Neuronal stem cell (in vitro differentiated cells): ENCODE measurements around the gene TMEM250.

Experiments
- DNase-seq: peaks from one replicate; pipeline ENCODE4 v3.0.0-alpha.2; 2013; ENCODE audit warnings: low spot score
- H2AFZ ChIP-seq: one replicate; pipeline ENCODE4 v1.6.1; 2013; ENCODE audit warnings: mild to moderate bottlenecking, low read length, inconsistent platforms
- H2AK5ac ChIP-seq: 2 replicates; pipeline ENCODE4 v1.6.1; 2013; ENCODE audit warnings: low read depth, mild to moderate bottlenecking, inconsistent platforms, low read length, moderate library complexity, mixed read lengths
- H2BK120ac ChIP-seq: 2 replicates; pipeline ENCODE4 v1.6.1; 2013; ENCODE audit warnings: low read depth, mild to moderate bottlenecking, inconsistent platforms, low read length, moderate library complexity, mixed read lengths
- H2BK12ac ChIP-seq: one replicate; pipeline ENCODE4 v1.6.1; 2013; ENCODE audit warnings: low read length, inconsistent platforms
- H2BK15ac ChIP-seq: 2 replicates; pipeline ENCODE4 v1.6.1; 2013; ENCODE audit warnings: mild to moderate bottlenecking, low read length, inconsistent platforms, mixed read lengths
- H2BK5ac ChIP-seq: one replicate; pipeline ENCODE4 v1.6.1; 2013; ENCODE audit warnings: inconsistent platforms, mild to moderate bottlenecking, low read length, moderate library complexity
- H3K14ac ChIP-seq: one replicate; pipeline ENCODE4 v1.6.1; 2013; ENCODE audit warnings: low read length, inconsistent platforms
- H3K18ac ChIP-seq: 2 replicates; pipeline ENCODE4 v1.6.1; 2013; ENCODE audit warnings: low read length, inconsistent platforms
- H3K23ac ChIP-seq: 2 replicates; pipeline ENCODE4 v1.6.1; 2013; ENCODE audit warnings: low read depth, mild to moderate bottlenecking, mixed read lengths, low read length, inconsistent platforms; ENCODE audit not compliant: poor library complexity
- H3K27ac ChIP-seq: replicated peaks from 3 replicates; pipeline ENCODE4 v1.5.1; 2013; ENCODE audit warnings: low read length, inconsistent platforms
- H3K27me3 ChIP-seq, 3 experiments: 2 replicates each; pipeline ENCODE4 v1.6.1; 2013; ENCODE audit warnings: low read length in 3 of 3, mild to moderate bottlenecking in 2 of 3, inconsistent platforms in 1 of 3, low read depth in 1 of 3, mixed read lengths in 1 of 3, moderate library complexity in 1 of 3; ENCODE audit not compliant: control insufficient read depth in 3 of 3, insufficient read depth in 3 of 3
- H3K36me3 ChIP-seq, 2 donors: replicated peaks in 1 of 2; 2 replicates each; pipeline ENCODE4 v1.6.1; 2013; ENCODE audit warnings: low read length in 2 of 2; ENCODE audit not compliant: control insufficient read depth in 2 of 2, insufficient read depth in 2 of 2
- H3K4ac ChIP-seq: 2 replicates; pipeline ENCODE4 v1.6.1; 2013; ENCODE audit warnings: inconsistent platforms, mild to moderate bottlenecking, low read length, moderate library complexity
- H3K4me1 ChIP-seq, 2 donors: 1 replicate in 1 of 2; 2 replicates in 1 of 2; pipeline ENCODE4 v1.6.1; 2013; ENCODE audit warnings: low read length in 2 of 2, low read depth in 1 of 2; ENCODE audit not compliant: control insufficient read depth in 2 of 2, insufficient read depth in 1 of 2
- H3K4me2 ChIP-seq: one replicate; pipeline ENCODE4 v1.6.1; 2013; ENCODE audit warnings: mild to moderate bottlenecking, low read length, inconsistent platforms; ENCODE audit not compliant: insufficient read depth, poor library complexity, severe bottlenecking
- H3K4me3 ChIP-seq, 2 donors: 2 replicates each; pipeline ENCODE4 v1.5.1; 2013; ENCODE audit warnings: low read length in 2 of 2, mild to moderate bottlenecking in 2 of 2, inconsistent platforms in 1 of 2, moderate library complexity in 1 of 2
- H3K79me1 ChIP-seq: one replicate; pipeline ENCODE4 v1.6.1; 2013; ENCODE audit warnings: low read depth, mild to moderate bottlenecking, inconsistent platforms, low read length, moderate library complexity
- H3K9ac ChIP-seq: one replicate; pipeline ENCODE4 v1.6.1; 2013; ENCODE audit warnings: mild to moderate bottlenecking, low read depth, low read length, inconsistent platforms; ENCODE audit not compliant: poor library complexity
- H3K9me3 ChIP-seq, 2 donors: replicated peaks in 1 of 2; 2 replicates each; pipeline versions ENCODE3 to v1.6.1; 2013; ENCODE audit warnings: low read length in 2 of 2, mild to moderate bottlenecking in 2 of 2, inconsistent platforms in 1 of 2, low read depth in 1 of 2, mixed read lengths in 1 of 2, moderate library complexity in 1 of 2; ENCODE audit not compliant: control insufficient read depth in 2 of 2, insufficient read depth in 1 of 2
- H4K8ac ChIP-seq: one replicate; pipeline ENCODE4 v1.6.1; 2013; ENCODE audit warnings: low read depth, mild to moderate bottlenecking, inconsistent platforms, low read length, moderate library complexity
- H4K91ac ChIP-seq: one replicate; pipeline ENCODE4 v1.6.1; 2013; ENCODE audit warnings: low read length, low read depth, mild to moderate bottlenecking, inconsistent platforms; ENCODE audit not compliant: poor library complexity
- WGBS, 2 donors: extraction: QIAGEN DNeasy Blood & Tissue Kit; methylation state at CpG; one replicate each; pipeline ENCODE4 v1.1.7; 2013; ENCODE audit warnings: missing lambda C conversion rate in 2 of 2, mixed read lengths in 1 of 2; ENCODE audit not compliant: insufficient read length in 2 of 2, insufficient replicate concordance in 1 of 2; ENCODE audit errors: extremely low coverage in 2 of 2; 5-methylcytosine and 5-hydroxymethylcytosine counted together

The TMEM250 gene

GRCh38 chr9:136096505-136097001 is 22.1 kb downstream of the TMEM250 start:
- no peak overlapping the region for H4K8ac ChIP-seq
- no peak overlapping the region for H2BK12ac ChIP-seq
- no peak for DNase-seq
- no peak overlapping the region for H3K27ac ChIP-seq
- H3K4me1 ChIP-seq, result peaks cover 22 to 32% of the 10 kb centered on the region in 2 donors
- WGBS, 2 donors, result no CpG with 5 or more reads among the region's 5 CpGs
- no peak overlapping the region for H3K4me3 ChIP-seq
- H2BK120ac ChIP-seq, result no peak overlapping the region
- H3K79me1 ChIP-seq, result peaks cover 8% of the 10 kb centered on the region
- no peak overlapping the region for H4K91ac ChIP-seq
- H2BK15ac ChIP-seq, result no peak overlapping the region
- H3K4me2 ChIP-seq, result no peak overlapping the region
- no peaks in the 10 kb centered on the region for H3K9me3 ChIP-seq
- H3K4ac ChIP-seq, result peak overlapping the region; percentile 41
- H3K27me3 ChIP-seq, result peaks cover 3 to 30% (median 25%) of the 10 kb centered on the region in 3 experiments
- no peak overlapping the region for H3K14ac ChIP-seq
- no peak overlapping the region for H3K9ac ChIP-seq
- no peak overlapping the region for H2BK5ac ChIP-seq
- H2AFZ ChIP-seq, result no peak overlapping the region
- no peak overlapping the region for H2AK5ac ChIP-seq
- H3K36me3 ChIP-seq, result no peaks in the 10 kb centered on the region
- no peak overlapping the region for H3K18ac ChIP-seq
- no peak overlapping the region for H3K23ac ChIP-seq

DNA sequence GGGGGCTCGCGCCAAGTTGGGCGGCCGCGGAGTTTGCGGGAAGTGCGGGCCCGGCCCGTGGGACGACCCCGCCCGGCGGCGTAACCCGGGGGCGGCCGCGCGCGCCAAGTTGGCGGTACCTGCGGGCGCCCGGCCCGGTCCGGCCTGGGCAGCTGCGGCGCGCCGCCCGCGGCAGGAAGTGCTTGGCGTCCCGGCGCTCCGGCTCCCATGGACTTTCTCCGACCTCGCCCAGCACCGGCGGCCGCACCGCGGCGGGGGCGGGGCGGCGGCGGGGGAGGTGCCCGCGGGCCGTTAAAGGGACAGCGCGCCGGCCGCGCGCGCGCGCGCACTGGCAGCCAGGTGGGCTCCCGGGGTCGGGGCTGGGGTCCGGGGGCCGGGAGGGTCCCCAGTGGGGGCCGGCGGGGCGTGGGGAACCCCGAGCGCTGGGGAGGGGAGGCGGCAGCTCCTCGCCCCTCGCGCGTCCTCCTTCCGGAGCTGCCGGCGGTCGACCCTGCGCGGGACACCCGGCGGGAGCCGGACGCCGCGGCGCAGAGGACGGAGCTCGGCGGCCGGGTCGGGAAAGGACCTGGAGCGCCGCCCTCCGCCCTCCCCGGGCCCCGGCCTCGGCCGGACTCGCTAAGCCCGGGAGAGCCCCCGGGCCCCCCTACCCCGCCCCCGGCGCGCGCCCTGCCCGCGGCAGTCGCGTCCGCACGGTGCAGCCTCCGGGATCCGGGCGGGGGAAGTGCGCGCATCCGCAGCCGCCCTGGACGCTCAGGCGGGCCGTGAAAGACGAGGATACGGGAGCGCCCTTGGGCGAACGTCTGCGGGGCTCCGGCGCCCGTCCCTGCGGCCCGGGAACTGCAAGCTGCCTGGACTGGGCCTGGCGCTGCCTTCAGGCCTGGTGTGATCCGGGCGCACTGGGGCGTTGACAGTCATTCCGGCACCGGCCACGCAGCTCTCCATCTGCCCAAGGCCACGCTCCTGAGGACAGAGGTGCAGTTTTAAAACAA is 23.3 kb downstream of the TMEM250 start, which contains the start of gene NACC2:
NACC2 (minus strand) TSS at position 220 of the 989 bp plus-strand sequence. CDS start 44,768 bp downstream, outside the sequence.
- Histone ChIP-seq H3K4ac (peak within 1 kb of the TSS; percentile 93), H2AFZ (peak within 1 kb of the TSS; percentile 89), H3K23ac (peak within 1 kb of the TSS; percentile 65), H3K4me2 (peak within 1 kb of the TSS; percentile 89), H3K9ac (peak within 1 kb of the TSS; percentile 78), H3K4me1 (peaks cover 25 to 27% of the 10 kb centered on the region in 2 donors), H2BK120ac (peak within 1 kb of the TSS; percentile 91), H4K8ac (no peak within 1 kb of the TSS), H3K36me3 (no peaks in the 10 kb centered on the region), H3K27ac (no peak within 1 kb of the TSS), H2AK5ac (peak within 1 kb of the TSS; percentile 95), H3K4me3 (peak within 1 kb of the TSS; percentile 55 to 87), H4K91ac (no peak within 1 kb of the TSS), H3K9me3 (no peaks in the 10 kb centered on the region), H2BK12ac (no peak within 1 kb of the TSS), H3K18ac (peak within 1 kb of the TSS; percentile 97), H3K14ac (peak within 1 kb of the TSS; percentile 97), H3K27me3 (peaks cover 3 to 30% (median 25%) of the 10 kb centered on the region in 3 experiments), H2BK5ac (no peak within 1 kb of the TSS), H2BK15ac (peak within 1 kb of the TSS; percentile 94), H3K79me1 (peaks cover 8% of the 10 kb centered on the region)
- no CpG with 5 or more reads among the region's 143 CpGs for WGBS, 2 donors
- peak; percentile 39 for DNase-seq

DNA sequence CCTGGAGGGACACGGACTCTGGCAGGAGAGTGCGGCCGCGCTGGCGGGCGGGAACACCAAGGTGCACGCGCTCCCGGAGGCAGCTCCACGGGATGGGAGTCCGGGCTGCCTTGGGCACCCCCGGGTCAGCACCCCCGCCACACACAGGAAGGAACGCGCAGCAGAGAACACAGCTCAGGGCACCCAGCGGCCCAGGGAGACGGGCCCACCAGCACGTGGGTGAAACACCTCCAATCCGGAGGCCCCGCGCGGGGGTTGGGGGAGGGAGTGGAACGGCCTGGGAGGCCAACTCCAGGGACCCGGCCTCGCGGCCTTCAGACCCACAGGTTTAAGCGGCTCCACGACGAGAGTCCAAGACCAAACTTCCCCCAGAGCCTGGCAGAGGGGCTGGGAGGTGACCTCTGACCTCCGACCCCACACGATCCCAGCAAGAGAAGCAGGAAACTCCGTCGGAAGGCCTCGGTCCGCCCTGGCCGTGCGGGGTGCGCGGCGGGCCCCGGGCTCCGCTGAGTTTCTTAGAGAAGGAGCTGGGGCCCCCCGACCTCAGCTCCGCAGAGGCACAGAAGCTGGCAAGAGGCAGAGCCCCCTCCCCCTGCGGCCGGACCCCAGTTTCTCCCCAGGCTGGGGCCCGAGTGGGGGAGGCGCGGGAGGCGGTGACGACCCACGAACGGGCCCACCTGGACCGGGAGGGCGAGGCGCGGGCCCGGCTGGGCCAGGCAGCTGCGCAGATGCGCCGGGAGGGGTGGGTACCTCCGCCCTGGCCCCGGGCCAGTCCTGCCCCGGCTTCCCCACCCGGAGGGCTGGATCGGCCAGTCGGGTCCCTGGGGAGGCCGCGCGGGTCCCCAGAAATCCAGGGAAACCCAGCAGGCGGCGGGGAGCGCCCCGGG is 24.4 kb downstream of the TMEM250 start:
- H3K27me3 ChIP-seq, result peaks cover 3 to 29% (median 25%) of the 10 kb centered on the region in 3 experiments
- no peak overlapping the region for H4K8ac ChIP-seq
- no peaks in the 10 kb centered on the region for H3K36me3 ChIP-seq
- peak overlapping the region; percentile 97 for H3K14ac ChIP-seq
- H3K23ac ChIP-seq, result peak overlapping the region; percentile 65
- H3K4me3 ChIP-seq, result peak overlapping the region; percentile 55 to 87
- H3K9me3 ChIP-seq, result no peaks in the 10 kb centered on the region
- peak overlapping the region; percentile 90 for H2BK12ac ChIP-seq
- peak overlapping the region; percentile 94 for H2BK15ac ChIP-seq
- no peak overlapping the region for H4K91ac ChIP-seq
- H3K79me1 ChIP-seq, result peaks cover 8% of the 10 kb centered on the region
- peak overlapping the region; percentile 89 for H3K4me2 ChIP-seq
- H2BK5ac ChIP-seq, result no peak overlapping the region
- peak overlapping the region; percentile 89 for H2AFZ ChIP-seq
- H3K9ac ChIP-seq, result peak overlapping the region; percentile 77
- peaks cover 17 to 22% of the 10 kb centered on the region in 2 donors for H3K4me1 ChIP-seq
- DNase-seq, result peak; percentile 29
- H3K27ac ChIP-seq, result no peak overlapping the region
- peak overlapping the region; percentile 93 for H3K4ac ChIP-seq
- peak overlapping the region; percentile 95 for H2AK5ac ChIP-seq
- H3K18ac ChIP-seq, result peak overlapping the region; percentile 97
- no CpG with 5 or more reads among the region's 74 CpGs for WGBS, 2 donors
- H2BK120ac ChIP-seq, result peak overlapping the region; percentile 91
